Lower leg skin (tissue), 3 donors: ENCODE data around the gene NKD1.

Source experiments
- CTCF ChIP-seq, 3 donors: fragments of 450-650 bp; IDR thresholded peaks; one replicate each; pipeline ENCODE4 v1.5.1; 2016; ENCODE audit warnings: antibody characterized with exemption in 3 of 3, mild to moderate bottlenecking in 3 of 3, moderate library complexity in 2 of 3
- POLR2A ChIP-seq, 2 donors: fragments of 450-650 bp; IDR thresholded peaks; one replicate each; pipeline ENCODE4 v1.6.1; 2016 to 2017; ENCODE audit warnings: antibody characterized with exemption in 2 of 2, mild to moderate bottlenecking in 1 of 2, moderate library complexity in 1 of 2

GRCh38 chr16:50651835-50652438 lies 103.7 kb downstream of the NKD1 start:
- TF ChIP-seq POLR2A (IDR thresholded peaks at IDR 0.05) (no peak), CTCF (IDR thresholded peaks at IDR 0.05) (no peak)
